IMR-90 (cell line): ENCODE data around the gene EDC4. TPM values are rescaled to one million over a fixed set of nuclear protein-coding genes. Genes with fewer than 3 reads are reported as not detected.

Experiments
- ATAC-seq: fragments of 200-7000 bp; cut with Tn5 transposase; 2 replicates; pipeline ENCODE4 v1.9.1; 2020; ENCODE audit warnings: low read depth, mild to moderate bottlenecking, moderate library complexity
- BruUV-seq: library from RNA; stranded (reverse); fragments of 400-500 nt; replicated peaks from 2 replicates; lab custom pipeline; 2021; lab: Mats Ljungman, UMichigan
- CTCF ChIA-PET: fragments of 300-600 bp; formaldehyde crosslinking; extraction: SDS; loops from one replicate; lab custom pipeline; 2021; ENCODE audit warnings: antibody characterized with exemption; lab: Yijun Ruan, JAX
- POLR2A ChIA-PET: fragments of 300-600 bp; sonication (Branson Sonifier 250); formaldehyde crosslinking; loops from one replicate; lab custom pipeline; 2022; ENCODE audit warnings: antibody characterized with exemption; ENCODE audit not compliant: unreplicated experiment; lab: Charles Lee
- DNase-seq: peaks from one replicate; pipeline ENCODE4 v3.0.0; 2013
- H2AFZ ChIP-seq: replicated peaks from 2 replicates; pipeline ENCODE3; 2013; ENCODE audit warnings: low read length, mild to moderate bottlenecking; ENCODE audit not compliant: poor library complexity
- H2AK5ac ChIP-seq: 2 replicates; pipeline ENCODE4 v1.6.1; 2013; ENCODE audit warnings: low read depth, low read length, inconsistent platforms
- H2AK9ac ChIP-seq: replicated peaks from 2 replicates; pipeline ENCODE3; 2013; ENCODE audit warnings: mild to moderate bottlenecking, low read depth, low read length, moderate library complexity; ENCODE audit not compliant: poor library complexity
- H2BK120ac ChIP-seq: 2 replicates; pipeline ENCODE4 v1.6.1; 2013; ENCODE audit warnings: low read depth, low read length, inconsistent platforms
- H2BK15ac ChIP-seq: 3 replicates; pipeline ENCODE4 v1.6.1; 2013; ENCODE audit warnings: low read depth, low read length, inconsistent platforms
- H2BK20ac ChIP-seq: 2 replicates; pipeline ENCODE4 v1.6.1; 2013; ENCODE audit warnings: low read depth, mild to moderate bottlenecking, inconsistent platforms, low read length, moderate library complexity
- H2BK5ac ChIP-seq: 2 replicates; pipeline ENCODE4 v1.6.1; 2013; ENCODE audit warnings: mild to moderate bottlenecking, low read depth, low read length, inconsistent platforms; ENCODE audit not compliant: poor library complexity, severe bottlenecking
- H3K14ac ChIP-seq: replicated peaks from 2 replicates; pipeline ENCODE4 v1.6.1; 2013; ENCODE audit warnings: low read depth, low read length, inconsistent platforms
- H3K18ac ChIP-seq: 2 replicates; pipeline ENCODE4 v1.6.1; 2013; ENCODE audit warnings: low read depth, low read length, control low read depth
- H3K23ac ChIP-seq: 2 replicates; pipeline ENCODE4 v1.6.1; 2013; ENCODE audit warnings: low read depth, low read length, inconsistent platforms
- H3K27ac ChIP-seq: 2 replicates; pipeline ENCODE4 v1.5.1; 2013; ENCODE audit warnings: mild to moderate bottlenecking, control low read depth, low read length; ENCODE audit not compliant: insufficient read depth
- H3K27me3 ChIP-seq: 2 replicates; pipeline ENCODE4 v1.6.1; 2013; ENCODE audit warnings: low read length; ENCODE audit not compliant: control insufficient read depth, insufficient read depth
- H3K36me3 ChIP-seq: 2 replicates; pipeline ENCODE4 v1.6.1; 2013; ENCODE audit warnings: low read length, mixed read lengths; ENCODE audit not compliant: control insufficient read depth, insufficient read depth
- H3K4ac ChIP-seq: 2 replicates; pipeline ENCODE4 v1.6.1; 2013; ENCODE audit warnings: low read depth, low read length, inconsistent platforms
- H3K4me1 ChIP-seq: 2 replicates; pipeline ENCODE4 v1.6.1; 2013; ENCODE audit warnings: low read length, mixed read lengths; ENCODE audit not compliant: control insufficient read depth, insufficient read depth
- H3K4me2 ChIP-seq: 2 replicates; pipeline ENCODE4 v1.6.1; 2013; ENCODE audit warnings: low read depth, mild to moderate bottlenecking, control low read depth, low read length, moderate library complexity
- H3K4me3 ChIP-seq: 2 replicates; pipeline ENCODE4 v1.5.1; 2013; ENCODE audit warnings: low read depth, mild to moderate bottlenecking, control low read depth, low read length, moderate library complexity; ENCODE audit not compliant: insufficient read depth
- H3K56ac ChIP-seq: 2 replicates; pipeline ENCODE4 v1.6.1; 2013; ENCODE audit warnings: low read length, inconsistent platforms; ENCODE audit not compliant: insufficient read depth; ENCODE audit errors: extremely low read depth
- H3K79me1 ChIP-seq, 2 experiments: 2 replicates each; pipeline ENCODE4 v1.6.1; 2013; ENCODE audit warnings: low read length in 2 of 2, inconsistent platforms in 1 of 2, low read depth in 1 of 2
- H3K9ac ChIP-seq: 2 replicates; pipeline ENCODE4 v1.6.1; 2013; ENCODE audit warnings: low read depth, low read length, control low read depth
- H3K9me1 ChIP-seq: 2 replicates; pipeline ENCODE4 v1.6.1; 2013; ENCODE audit warnings: low read length, inconsistent platforms; ENCODE audit not compliant: insufficient read depth
- H3K9me3 ChIP-seq: 2 replicates; pipeline ENCODE4 v1.6.1; 2013; ENCODE audit warnings: low read length; ENCODE audit not compliant: control insufficient read depth, insufficient read depth
- H4K20me1 ChIP-seq: 2 replicates; pipeline ENCODE4 v1.6.1; 2013; ENCODE audit warnings: low read length, inconsistent platforms; ENCODE audit not compliant: insufficient read depth
- H4K5ac ChIP-seq: 2 replicates; pipeline ENCODE4 v1.6.1; 2013; ENCODE audit warnings: mild to moderate bottlenecking, low read depth, low read length, control low read depth
- H4K8ac ChIP-seq, 2 experiments: 2 replicates each; pipeline ENCODE4 v1.6.1; 2013; ENCODE audit warnings: low read depth in 2 of 2, low read length in 2 of 2, control low read depth in 1 of 2, inconsistent platforms in 1 of 2
- H4K91ac ChIP-seq: 2 replicates; pipeline ENCODE4 v1.6.1; 2013; ENCODE audit warnings: low read depth, low read length, inconsistent platforms; ENCODE audit not compliant: insufficient read depth
- WGBS, 2 experiments: methylation state at CpG; one replicate each; pipeline versions ENCODE4 v1.1.5 to v1.1.7; 2013; ENCODE audit warnings: missing lambda C conversion rate in 2 of 2; ENCODE audit not compliant: insufficient read length in 1 of 2; ENCODE audit errors: extremely low coverage in 2 of 2; 5-methylcytosine and 5-hydroxymethylcytosine counted together
- dilution Hi-C: fragments of 300-500 bp; cut with HindIII; formaldehyde crosslinking; loops from one replicate; pipeline ENCODE4 v1.14.3; 2018; ENCODE audit warnings: low sequenced_read_pairs; ENCODE audit not compliant: unreplicated experiment
- in situ Hi-C: fragments of 300-500 bp; cut with MboI; formaldehyde crosslinking; loops from 3 replicates; pipeline ENCODE4 v1.14.3; 2019; ENCODE audit warnings: low sequenced_read_pairs, inconsistent platforms, mixed read lengths
- intact Hi-C: fragments of 100-400 bp; cut with micrococcal nuclease; formaldehyde crosslinking; loops from 2 replicates; pipeline ENCODE4 v1.10.0; 2022
- polyA plus RNA-seq, 3 experiments: library from polyadenylated mRNA; depleted of rRNA; stranded (reverse); fragments of >200 nt; gene quantifications; 2 replicates each; pipeline ENCODE4 v1.2.3, GENCODE V29; 2012; ENCODE audit warnings: low replicate concordance in 1 of 3
- total RNA-seq: library from RNA; depleted of rRNA; stranded (reverse); fragments of >200 nt; gene quantifications from 2 replicates; pipeline ENCODE4 v1.2.3, GENCODE V29; 2012
- TF ChIP-seq, protein P1 (sequence below): conservative IDR thresholded peaks from 2 replicates; pipeline ENCODE4 v1.5.1; 2012; ENCODE audit warnings: mild to moderate bottlenecking, low read depth, low read length, improper control_type of control experiment

EDC4 gene
- total and polyA plus RNA-seq, 2 of the 4 experiments (the other 2 are of a cell fraction) = 33.2 to 64.0 TPM

DNA sequence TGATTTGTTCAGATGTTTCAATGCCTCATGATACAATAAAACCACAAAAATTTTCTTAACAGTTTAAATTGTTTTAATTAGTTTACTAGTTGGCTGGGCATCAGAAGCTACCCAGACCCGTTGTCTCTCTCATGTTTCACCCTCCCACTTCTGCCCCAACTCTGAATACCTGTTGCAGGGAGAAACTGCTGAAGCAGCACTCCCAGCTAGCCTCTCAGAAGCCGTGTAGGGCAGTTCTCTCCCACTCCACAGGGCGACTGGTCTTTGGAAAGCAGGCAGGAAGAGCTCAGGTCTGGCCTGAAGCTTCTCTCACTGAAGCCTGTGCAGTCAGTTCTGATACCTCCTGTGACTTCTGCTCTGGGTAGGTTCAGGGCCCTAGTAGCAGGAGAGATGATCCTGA lies 1.6 kb upstream of the EDC4 start:
- Histone ChIP-seq H2BK120ac (no peak overlapping the region), H3K9me1 (peaks cover 18% of the 10 kb centered on the region), H3K79me1 (peaks cover 38 to 68% of the 10 kb centered on the region in 2 experiments), H3K4me3 (no peak overlapping the region), H2BK15ac (no peak overlapping the region), H2BK5ac (no peak overlapping the region), H3K27ac (no peak overlapping the region), H4K5ac (no peak overlapping the region), H2AK9ac (no peak overlapping the region), H4K91ac (no peak overlapping the region), H3K9me3 (no peaks in the 10 kb centered on the region), H3K23ac (no peak overlapping the region), H3K14ac (no peak overlapping the region), H3K4me1 (peaks cover 10% of the 10 kb centered on the region), H3K4me2 (no peak overlapping the region), H2AFZ (no peak overlapping the region), H2BK20ac (no peak overlapping the region), H2AK5ac (no peak overlapping the region), H3K9ac (no peak overlapping the region), H3K4ac (no peak overlapping the region), H4K20me1 (peaks cover 36% of the 10 kb centered on the region), H4K8ac (no peak overlapping the region), H3K56ac (no peak overlapping the region), H3K18ac (no peak overlapping the region), H3K36me3 (peaks cover 38% of the 10 kb centered on the region), H3K27me3 (no peaks in the 10 kb centered on the region)
- TF ChIP-seq, protein P1, sequence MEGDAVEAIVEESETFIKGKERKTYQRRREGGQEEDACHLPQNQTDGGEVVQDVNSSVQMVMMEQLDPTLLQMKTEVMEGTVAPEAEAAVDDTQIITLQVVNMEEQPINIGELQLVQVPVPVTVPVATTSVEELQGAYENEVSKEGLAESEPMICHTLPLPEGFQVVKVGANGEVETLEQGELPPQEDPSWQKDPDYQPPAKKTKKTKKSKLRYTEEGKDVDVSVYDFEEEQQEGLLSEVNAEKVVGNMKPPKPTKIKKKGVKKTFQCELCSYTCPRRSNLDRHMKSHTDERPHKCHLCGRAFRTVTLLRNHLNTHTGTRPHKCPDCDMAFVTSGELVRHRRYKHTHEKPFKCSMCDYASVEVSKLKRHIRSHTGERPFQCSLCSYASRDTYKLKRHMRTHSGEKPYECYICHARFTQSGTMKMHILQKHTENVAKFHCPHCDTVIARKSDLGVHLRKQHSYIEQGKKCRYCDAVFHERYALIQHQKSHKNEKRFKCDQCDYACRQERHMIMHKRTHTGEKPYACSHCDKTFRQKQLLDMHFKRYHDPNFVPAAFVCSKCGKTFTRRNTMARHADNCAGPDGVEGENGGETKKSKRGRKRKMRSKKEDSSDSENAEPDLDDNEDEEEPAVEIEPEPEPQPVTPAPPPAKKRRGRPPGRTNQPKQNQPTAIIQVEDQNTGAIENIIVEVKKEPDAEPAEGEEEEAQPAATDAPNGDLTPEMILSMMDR = no peak
- no TSS peak for BruUV-seq
- dilution Hi-C loops = no loop called here
- ATAC-seq (no peak), DNase-seq (no peak)
- POLR2A ChIA-PET = no interaction called here
- intact Hi-C loops = no loop called here
- 83% methylated on average over 2 of the region's 3 CpGs; no CpG with 5 or more reads in 1 of the 2 experiments for whole genome bisulfite sequencing, 2 experiments
- CTCF ChIA-PET = interaction anchor here (0.7 to 1.3 kb wide), 2 partner anchors 9 to 13 kb away, joined by 3 to 4 read pairs; partner anchors contain the start of gene NRN1L
- in situ Hi-C loops = no loop called here
